HG03432 (cell line): ENCODE results near the gene TBCK.

ENCODE experiments used
- ATAC-seq: cut with Tn5 transposase; IDR thresholded peaks from one replicate; pipeline ENCODE4 v1.9.1; 2021; ENCODE audit warnings: mild to moderate bottlenecking, moderate library complexity; ENCODE audit not compliant: unreplicated experiment

Gene TBCK

DNA sequence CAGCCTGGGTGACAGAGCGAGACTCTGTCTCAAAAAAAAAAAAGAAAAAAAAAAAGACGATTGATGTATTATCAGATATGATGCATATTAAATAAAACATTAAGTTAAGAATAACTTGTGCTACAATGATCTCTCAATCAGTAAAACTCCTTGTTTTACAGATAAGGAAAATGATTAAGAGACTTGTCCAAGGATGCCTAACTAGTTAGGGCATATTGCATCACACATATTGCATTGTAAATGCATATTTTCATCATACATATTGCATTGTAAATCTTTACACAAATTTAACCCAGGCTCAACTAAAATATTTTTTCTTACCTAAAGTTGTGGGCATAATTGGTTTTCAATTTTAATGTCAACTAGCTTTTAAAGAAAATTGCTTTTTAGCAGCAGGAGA, 26.3 kb downstream of the TBCK start:
- ATAC-seq = no peak

DNA sequence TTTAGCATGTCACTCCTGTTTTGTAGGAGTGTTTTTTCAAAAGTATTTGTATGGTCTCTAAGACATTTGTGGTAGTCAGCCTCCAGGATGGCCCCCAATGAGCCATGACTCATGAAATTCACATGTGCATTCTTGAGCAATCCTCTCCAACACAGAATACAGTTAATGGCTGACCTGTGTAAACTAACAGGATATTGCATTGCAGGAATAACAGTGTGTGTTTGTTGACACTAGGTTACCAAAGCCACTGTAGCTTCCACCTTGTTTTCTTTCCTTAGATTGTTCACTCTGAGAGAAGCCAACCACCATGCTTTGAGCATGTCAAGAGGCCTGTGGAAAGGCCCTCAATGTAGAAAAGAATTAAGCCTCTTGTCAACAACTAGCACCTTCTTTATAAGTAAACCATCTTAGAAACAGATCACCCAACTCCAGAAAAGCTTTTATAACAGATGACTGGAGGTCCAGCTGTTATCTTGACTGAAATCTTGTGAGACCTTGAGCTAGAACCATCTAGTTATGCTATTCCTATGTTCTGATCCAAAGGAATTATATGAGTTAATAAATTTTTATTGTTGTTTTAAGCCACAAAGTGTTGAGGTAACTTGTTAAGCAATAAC, 28.5 kb downstream of the TBCK start:
- ATAC-seq = no peak

DNA sequence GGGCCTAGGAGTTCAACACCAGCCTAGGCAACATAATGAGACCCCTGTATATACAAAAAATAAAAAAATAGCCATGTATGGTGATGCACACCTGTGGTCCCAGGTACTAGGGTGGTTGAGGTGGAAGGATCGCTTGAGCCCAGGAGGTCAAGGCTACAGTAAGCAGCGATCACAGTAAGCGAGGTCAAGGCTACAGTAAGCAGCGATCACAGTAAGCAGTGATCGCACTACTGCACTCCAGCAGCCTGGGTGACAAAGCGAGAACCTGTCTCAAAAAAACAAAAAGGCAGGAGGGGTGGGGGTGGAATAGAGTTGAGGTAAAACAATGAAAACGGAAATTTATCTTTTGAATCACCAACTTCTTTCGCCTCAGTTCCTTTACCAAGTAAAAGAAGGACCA, 29.4 kb downstream of the TBCK start:
- ATAC-seq = no peak

DNA sequence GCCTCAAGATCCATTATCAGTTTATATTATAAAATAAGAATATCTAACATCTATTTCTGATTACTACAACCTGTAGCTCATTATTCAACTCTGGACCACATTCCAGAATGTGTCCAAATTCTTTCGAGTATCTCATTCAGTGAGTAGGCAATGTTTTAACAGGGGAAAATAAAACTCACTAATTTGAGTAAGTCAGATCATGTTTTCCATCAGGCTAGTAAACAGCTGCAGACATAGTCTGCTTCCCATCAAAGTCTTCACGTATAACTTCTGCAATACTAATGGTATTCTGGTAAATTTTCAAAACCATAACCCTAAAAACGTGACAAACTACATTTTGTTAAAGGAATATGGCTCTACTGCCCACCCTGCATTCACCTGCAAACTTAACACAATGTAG, 31.8 kb downstream of the TBCK start:
- no peak for ATAC-seq

DNA sequence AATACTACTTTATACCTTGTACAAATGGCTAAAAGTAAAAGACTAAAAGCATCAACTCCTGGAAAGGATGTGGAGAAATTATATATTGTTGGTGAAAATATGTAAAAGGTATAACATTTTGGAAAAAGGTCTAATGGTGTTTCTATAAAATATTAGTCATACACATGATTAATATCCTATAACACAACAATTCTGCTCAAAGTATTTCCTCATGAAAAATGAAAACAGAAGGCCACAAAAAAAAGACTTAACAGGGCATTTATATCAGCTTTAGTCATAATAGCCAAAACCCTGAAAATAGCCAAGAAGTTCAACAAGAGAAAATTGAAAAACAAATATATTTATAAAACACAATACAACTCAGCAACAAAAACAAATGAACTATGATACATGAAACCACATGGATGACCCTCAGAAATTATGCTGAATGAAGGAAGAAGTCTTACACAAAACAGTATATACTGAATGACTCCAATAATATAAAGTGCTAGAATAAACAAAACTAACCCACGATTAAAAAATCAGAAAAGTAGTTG, 38.8 kb downstream of the TBCK start:
- no peak for ATAC-seq

DNA sequence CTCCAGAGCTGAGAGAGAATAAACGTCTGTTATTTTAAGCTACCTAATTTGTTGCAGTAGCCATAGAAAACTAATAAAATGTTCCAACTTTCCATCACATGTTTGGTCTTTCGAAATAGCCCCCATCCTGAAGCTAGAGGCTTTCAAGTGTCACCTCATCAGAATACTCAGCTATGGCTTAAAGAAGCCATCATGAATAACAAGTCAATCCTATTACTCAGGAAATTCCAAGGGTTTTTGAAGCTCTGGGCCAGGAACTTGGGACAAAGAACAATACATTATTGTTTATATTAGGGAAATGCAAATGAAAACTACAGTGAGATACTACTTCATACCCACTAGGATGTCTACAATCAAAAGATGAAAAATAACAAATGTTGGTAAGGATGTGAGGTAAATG, 42.2 kb downstream of the TBCK start:
- no peak for ATAC-seq

DNA sequence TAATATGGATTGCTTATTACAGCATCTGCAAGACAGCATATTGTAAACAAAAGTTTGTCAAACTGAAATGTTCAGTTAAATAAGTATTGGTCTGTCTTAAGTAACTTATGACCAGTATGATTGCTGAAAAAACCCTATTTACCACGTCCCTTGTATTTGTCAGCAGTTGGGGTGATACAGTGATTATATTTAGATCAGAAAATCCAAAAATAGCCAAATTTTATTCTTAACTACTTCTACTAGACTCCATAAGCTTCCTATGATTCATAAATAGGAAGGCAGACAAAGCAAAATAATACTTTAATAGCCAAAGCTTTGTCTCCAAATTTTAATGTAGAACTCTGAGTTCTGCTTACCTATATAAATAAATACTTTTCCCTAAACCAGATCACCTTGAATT, 45.3 kb downstream of the TBCK start:
- ATAC-seq = no peak

DNA sequence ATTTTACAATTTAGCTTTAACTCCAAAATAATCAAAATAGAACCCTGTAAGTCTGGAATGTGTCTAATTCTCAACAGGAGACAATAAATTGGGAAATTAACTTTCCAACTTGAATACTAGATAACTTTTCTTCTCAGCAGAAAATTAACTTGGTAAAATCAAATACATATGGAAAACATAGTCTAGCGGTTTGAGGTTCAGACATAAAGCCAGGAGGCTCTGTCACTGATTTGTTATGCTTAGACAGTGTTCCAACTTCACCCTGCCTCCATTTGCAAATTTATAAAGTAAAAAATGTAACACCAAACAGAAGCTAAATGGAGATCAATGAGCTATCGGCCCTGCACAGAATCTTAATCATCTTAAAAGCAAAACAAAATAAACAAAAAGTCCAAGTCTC, 46.3 kb downstream of the TBCK start:
- no peak for ATAC-seq

DNA sequence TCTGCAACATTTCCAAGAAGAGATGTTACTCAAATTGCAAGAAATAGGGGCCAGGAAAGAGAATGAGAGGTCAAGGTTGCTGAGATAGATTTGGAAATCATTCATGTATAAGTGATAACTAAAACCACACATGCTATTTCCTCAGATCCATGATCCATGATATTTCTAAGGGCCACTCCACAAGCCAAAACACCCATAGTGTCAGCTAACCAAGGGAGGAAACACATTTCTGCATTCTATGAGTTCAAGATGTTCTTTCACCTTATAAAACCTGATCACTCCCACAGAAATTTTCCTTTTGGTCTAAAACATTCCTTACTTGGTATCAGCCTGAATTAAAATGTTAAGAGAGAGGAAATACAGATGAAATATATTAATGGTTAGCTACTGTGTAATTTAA, 47.2 kb downstream of the TBCK start:
- no peak for ATAC-seq

DNA sequence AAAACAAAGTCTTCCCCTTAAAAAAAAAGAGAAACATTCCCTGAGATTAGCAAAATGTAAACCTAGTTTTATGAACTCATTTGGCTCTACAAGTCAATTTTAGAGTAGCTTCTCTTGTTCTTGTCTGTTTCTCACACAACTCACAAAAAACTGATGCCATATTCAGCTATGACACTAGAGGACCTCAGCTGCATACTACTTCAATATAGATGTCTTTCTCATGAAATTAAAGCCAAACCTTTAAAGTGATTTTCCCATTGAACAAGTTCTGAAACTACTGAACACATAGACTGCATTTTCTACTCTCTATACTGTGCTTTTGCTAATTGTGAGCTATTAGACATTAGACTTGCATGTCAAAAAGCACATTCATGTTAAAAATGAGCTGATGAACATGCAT, 49.8 kb downstream of the TBCK start:
- peak; percentile 70 for ATAC-seq

DNA sequence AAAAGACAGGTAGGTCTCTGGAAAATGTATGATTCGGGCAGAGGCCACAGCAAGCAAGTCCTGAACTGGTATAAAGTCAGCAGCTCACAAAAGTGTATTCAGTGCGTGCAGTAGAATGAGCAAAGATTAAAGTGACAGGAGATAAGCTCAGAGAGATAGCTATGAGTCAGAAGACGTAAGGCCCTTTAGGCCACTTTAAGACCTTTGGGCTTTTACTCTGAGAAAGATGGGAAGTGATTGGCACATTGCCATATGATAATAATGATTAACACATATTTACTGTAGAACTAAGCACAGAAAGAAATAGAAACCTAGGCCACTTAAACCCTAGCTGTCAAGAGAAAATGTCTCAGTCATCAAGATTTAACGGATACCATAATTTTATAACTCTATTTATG, 51.7 kb downstream of the TBCK start:
- no peak for ATAC-seq

DNA sequence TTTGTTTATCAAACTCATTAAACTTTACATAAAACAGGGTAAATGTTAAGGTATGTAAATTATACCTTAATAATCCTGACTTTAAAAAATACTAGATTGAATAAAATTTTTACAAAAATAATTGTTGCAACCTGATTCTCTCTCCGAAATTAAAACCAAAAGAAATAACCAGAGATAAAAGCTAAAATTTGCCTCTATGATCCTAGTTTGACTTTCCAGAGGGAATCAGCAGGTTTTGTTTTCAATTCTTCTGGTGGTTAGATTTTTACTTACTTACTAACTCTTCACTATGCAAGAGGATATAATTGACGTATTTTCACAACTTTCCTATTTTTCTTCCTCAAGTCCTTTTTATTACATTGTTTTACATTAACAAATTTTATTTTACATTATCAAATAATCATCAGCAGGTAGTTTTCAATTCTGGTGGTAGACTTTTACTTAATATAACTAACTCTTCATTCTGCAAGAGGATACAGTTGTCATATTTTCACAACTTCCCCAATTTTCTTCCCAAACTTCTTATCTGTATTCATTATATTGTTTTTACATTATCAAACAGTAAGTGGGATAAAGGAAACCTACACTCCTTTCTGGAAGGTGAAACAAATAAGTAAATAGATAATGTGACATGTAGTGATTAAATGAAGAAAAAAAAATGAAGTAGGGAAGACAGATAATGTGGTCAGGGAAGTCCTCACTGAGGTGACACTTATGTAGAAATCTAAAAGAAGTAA, 52.2 kb downstream of the TBCK start:
- ATAC-seq = no peak

DNA sequence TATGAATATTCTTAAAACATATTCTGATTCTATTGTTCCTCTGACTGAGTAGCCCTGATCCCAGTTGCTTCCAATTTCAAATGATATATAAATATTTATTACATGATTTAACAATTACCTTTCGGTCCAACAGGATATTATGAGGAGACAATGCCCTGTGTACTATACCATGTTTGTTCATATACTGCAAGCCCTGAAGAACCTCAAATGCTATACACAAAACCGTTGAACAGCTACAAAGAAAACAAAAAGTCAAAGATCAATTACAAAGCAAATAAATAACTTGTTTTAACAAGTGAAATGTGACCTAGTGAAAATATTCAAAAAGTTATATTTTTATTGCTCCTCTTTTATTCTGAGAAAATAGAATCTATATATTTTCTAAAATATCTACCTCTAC, 54.0 kb downstream of the TBCK start:
- ATAC-seq = no peak

DNA sequence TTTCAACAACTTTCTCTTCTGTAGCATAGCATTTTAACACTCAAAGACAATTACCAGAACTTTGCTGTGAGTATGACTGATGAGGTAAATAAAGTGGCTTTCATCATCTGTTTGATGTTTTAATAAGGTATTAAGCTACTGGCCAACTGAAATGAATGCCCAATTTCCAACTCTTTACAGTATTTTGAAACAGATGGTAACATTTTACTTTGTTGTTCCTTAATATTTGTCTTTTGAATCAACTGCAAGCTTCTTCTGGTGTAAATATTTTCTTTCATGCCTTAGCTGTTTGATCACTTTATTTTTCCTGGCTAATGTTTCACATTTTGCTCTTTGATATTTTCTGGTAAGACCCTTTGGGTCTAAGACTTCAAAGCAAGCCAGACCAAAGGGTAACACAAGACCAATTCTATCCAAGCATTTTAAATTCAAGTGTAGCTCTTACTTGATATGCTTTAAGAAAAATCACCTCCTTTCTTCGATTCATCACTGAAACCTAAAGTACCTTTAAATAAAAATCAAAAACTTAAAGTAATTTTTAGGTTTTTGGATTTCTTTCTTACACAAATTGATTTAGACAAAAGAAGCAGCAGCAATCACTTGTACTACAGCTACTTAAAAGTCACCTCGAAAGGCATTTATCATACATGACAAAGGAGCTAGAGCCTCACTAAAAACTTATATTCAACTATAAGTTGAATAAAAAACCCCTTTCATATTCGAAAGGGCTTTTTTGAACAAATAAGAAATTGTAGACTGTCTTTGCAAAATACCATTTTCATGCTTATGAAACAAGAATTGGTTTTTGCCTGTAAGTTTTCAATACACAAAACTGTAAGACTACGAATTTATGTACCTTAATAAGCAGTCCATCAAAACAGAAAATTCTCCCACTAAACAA, 57.6 kb downstream of the TBCK start:
- ATAC-seq = no peak

DNA sequence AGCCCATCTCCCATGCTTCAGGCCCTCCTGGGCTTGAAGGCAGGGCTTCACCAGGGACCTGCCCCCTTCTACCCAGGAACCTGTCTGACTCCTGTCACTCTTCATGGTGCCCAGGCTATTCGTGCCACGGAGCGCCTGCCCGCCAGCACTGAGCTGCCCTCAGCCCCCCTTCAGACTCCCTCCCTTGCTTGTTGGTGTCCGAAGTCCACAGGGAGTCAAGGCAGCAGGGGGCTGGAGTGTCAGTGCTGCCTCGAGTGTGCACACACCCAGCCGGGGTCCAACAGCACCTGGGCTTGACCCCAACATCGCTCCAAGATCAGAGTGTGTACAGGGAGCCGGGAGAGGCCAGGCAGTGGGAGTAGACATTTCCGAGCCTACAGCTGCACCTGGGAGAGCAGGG, 59.8 kb downstream of the TBCK start:
- no peak for ATAC-seq

DNA sequence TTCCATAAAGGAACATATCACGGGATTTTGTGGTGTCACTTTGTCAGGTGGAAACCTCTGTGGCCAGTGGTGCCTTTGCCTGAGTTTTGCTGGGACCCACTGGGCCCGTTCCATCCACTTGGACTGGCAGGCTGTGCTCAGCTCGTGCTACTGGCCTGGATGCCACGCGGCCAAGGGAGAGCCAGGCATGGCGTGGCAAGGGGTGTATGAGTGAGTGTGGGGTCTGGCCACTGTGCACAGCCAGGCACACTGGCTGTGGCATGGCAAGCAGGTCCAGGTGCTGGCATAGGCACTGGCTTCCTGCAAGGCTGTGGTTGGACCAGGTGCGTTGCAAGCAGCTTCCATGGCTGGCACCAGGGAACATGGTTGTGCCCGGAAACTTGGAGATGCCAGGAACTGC, 60.8 kb downstream of the TBCK start:
- ATAC-seq = no peak

DNA sequence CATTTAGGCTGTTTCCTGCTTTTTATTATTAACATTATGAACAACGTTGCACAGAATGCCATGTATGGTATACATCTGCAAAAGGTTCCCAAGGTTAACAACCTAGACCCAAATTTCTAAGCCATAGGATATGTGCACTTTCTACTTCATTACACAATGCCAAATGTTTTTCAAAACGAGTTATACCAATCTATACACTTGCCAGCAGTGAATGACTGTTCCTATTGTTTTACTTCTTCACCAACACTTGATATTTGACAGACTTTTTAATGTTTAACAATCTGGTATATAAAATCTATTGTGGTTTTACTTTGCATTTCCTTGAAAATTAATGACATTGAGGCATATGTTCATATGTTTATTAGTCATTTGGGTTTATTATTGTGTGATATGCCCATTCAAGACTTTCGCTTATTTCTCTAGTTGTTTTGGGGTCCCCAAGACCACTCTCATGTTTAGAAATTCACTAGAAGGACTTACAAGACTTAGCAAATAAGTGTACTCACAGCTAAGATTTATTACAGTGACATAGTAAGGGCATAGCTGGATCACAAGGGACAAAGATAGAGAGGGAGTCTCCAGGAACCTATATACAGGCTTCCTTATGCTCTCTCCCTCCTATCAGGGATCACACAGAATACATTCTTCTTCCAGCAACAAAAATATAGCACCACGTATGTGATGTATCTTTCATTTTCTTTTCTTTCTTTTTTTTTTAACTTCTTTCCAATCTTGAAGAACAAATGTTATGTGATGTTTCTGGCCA, 62.5 kb downstream of the TBCK start:
- ATAC-seq = no peak

DNA sequence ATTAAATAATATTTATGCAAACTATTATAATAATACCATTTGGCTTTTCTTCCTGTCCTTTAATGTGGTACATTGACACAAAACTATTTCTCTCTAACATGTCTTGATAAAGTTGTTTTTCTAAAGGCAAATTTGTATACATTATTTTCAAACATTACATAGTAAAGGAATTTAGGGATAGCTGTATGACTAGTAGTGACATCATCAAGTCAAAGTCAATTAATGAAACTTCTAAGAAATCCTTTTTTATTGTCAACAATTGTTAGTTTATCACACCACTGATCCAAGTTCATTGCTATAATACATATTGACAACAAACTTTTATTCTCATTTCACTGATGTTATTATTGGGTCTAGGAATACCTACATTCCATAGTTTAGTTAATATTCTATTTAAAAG, 68.4 kb downstream of the TBCK start:
- ATAC-seq = no peak

DNA sequence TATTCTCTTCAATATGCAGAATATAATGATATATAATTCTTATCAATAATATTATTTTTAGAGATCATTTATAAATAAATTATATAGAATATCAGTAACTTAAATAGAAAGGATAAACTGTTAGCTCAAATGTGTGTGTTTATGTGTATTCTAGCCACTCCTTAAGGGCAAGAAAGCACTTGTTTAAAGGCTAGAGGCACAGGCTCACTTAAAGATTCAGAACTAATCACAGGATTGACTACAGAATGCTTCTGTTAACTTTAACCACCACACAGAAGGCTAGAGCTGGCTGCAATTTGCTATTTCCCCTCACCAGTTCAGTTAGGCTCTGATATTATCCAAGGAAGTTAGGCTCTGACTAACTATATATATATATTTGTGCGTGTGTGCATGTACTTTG, 69.6 kb downstream of the TBCK start:
- ATAC-seq = no peak

DNA sequence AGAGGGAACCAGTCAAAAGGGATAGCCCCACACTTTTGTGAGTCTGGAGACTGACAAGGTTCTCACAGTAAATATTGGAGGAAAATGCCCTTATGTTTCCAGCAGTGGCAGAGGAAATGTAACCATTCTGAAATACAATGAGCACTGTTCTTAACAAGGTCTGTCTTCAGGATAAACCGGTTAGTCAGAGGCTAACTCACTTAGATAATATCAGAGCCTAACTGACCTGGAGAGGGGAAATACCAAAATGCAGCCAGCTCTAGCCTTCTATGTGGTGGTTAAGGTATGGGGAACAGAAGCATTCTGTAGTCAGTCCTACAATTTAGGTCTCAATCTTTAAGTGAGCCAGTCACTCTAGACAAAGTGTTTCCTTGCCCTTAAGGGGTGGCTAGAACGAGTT, 70.8 kb downstream of the TBCK start:
- ATAC-seq = no peak

DNA sequence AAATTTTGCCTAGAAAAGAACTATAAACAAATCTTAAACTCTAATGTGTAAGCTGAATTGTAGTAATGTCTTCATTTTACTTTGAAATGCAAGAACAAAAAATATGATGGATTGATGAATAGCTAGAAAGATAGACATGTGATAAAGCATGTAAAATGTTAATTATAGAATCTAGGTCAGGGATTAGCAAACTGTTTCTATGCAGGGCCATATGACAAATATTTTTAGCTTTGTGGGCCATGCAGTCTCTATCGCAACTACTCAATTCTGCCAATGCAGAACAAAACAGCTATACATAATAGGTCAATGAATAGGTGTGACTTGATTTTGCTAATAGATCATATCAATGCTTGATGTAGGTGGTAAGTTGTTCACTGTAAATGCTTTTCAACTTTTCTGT, 75.3 kb downstream of the TBCK start:
- ATAC-seq = no peak
